Mucosa of stomach (tissue), 1 donor: ENCODE measurements around the gene TJP3.

Experiments used
- H3K27me3 ChIP-seq: one replicate; pipeline ENCODE4 v1.7.0; 2013; ENCODE audit warnings: mild to moderate bottlenecking, low read length; ENCODE audit not compliant: control insufficient read depth, insufficient read depth
- H3K36me3 ChIP-seq: one replicate; pipeline ENCODE4 v1.7.0; 2013; ENCODE audit warnings: low read length; ENCODE audit not compliant: control insufficient read depth, insufficient read depth
- H3K4me1 ChIP-seq: one replicate; pipeline ENCODE4 v1.7.0; 2013; ENCODE audit warnings: mild to moderate bottlenecking, low read length; ENCODE audit not compliant: control insufficient read depth, insufficient read depth
- H3K4me3 ChIP-seq: one replicate; pipeline ENCODE4 v1.7.0; 2013; ENCODE audit warnings: low read length
- H3K9ac ChIP-seq: one replicate; pipeline ENCODE4 v1.7.0; 2013; ENCODE audit warnings: mild to moderate bottlenecking, low read length, moderate library complexity
- H3K9me3 ChIP-seq: one replicate; pipeline ENCODE4 v1.7.0; 2013; ENCODE audit warnings: mild to moderate bottlenecking, low read length, moderate library complexity; ENCODE audit not compliant: control insufficient read depth
- donor health status: Pancreatic carcinoma.

Gene TJP3

GRCh38 chr19:3696660-3696995, 11.6 kb upstream of the TJP3 start:
- H3K27me3 ChIP-seq = no peaks in the 10 kb centered on the region
- no peaks in the 10 kb centered on the region for H3K9me3 ChIP-seq
- H3K9ac ChIP-seq = no peak overlapping the region
- H3K4me3 ChIP-seq = no peak overlapping the region
- no peaks in the 10 kb centered on the region for H3K36me3 ChIP-seq
- H3K4me1 ChIP-seq = peaks cover 4% of the 10 kb centered on the region

GRCh38 chr19:3697094-3697493, 11.1 kb upstream of the TJP3 start:
- Histone ChIP-seq H3K9ac (no peak overlapping the region), H3K4me3 (no peak overlapping the region)

GRCh38 chr19:3697671-3698385, 10.4 kb upstream of the TJP3 start:
- Histone ChIP-seq H3K9ac (no peak overlapping the region), H3K27me3 (no peaks in the 10 kb centered on the region), H3K9me3 (no peaks in the 10 kb centered on the region), H3K36me3 (no peaks in the 10 kb centered on the region), H3K4me3 (no peak overlapping the region), H3K4me1 (peaks cover 4% of the 10 kb centered on the region)

More at GRCh38 chr19:3697094-3697493, 11.1 kb upstream of the TJP3 start:
- no peaks in the 10 kb centered on the region for H3K36me3 ChIP-seq
- no peaks in the 10 kb centered on the region for H3K27me3 ChIP-seq
- peaks cover 4% of the 10 kb centered on the region for H3K4me1 ChIP-seq
- H3K9me3 ChIP-seq = no peaks in the 10 kb centered on the region

- Histone ChIP-seq H3K27me3 (no peaks in the 10 kb centered on the region), H3K9ac (peak overlapping the region; percentile 15), H3K36me3 (no peaks in the 10 kb centered on the region), H3K9me3 (no peaks in the 10 kb centered on the region), H3K4me1 (peaks cover 4% of the 10 kb centered on the region), H3K4me3 (no peak overlapping the region)
These were observed 9.7 kb upstream of the TJP3 start for GRCh38 chr19:3698386-3698950.

- Histone ChIP-seq H3K9me3 (no peaks in the 10 kb centered on the region), H3K4me1 (peaks cover 4% of the 10 kb centered on the region), H3K9ac (peak overlapping the region; percentile 73), H3K36me3 (no peaks in the 10 kb centered on the region), H3K4me3 (peak overlapping the region; percentile 50), H3K27me3 (no peaks in the 10 kb centered on the region)
These were observed 9.0 kb upstream of the TJP3 start for GRCh38 chr19:3698974-3699740.

- Histone ChIP-seq H3K36me3 (no peaks in the 10 kb centered on the region), H3K27me3 (no peaks in the 10 kb centered on the region), H3K4me1 (peaks cover 4% of the 10 kb centered on the region)
These were observed 8.4 kb upstream of the TJP3 start for GRCh38 chr19:3699741-3700241.

GRCh38 chr19:3700242-3701032, 7.7 kb upstream of the TJP3 start, which contains the start of gene PIP5K1C:
Gene PIP5K1C (minus strand): TSS chr19:3700468. CDS start chr19:3700390, 78 bp downstream.
- Histone ChIP-seq H3K9me3 (no peaks in the 10 kb centered on the region), H3K4me3 (peak within 1 kb of the TSS; percentile 50), H3K4me1 (peaks cover 4% of the 10 kb centered on the region), H3K9ac (peak within 1 kb of the TSS; percentile 73), H3K27me3 (no peaks in the 10 kb centered on the region), H3K36me3 (no peaks in the 10 kb centered on the region)

More at GRCh38 chr19:3699741-3700241, 8.4 kb upstream of the TJP3 start:
- no peaks in the 10 kb centered on the region for H3K9me3 ChIP-seq
- peak overlapping the region; percentile 50 for H3K4me3 ChIP-seq
- H3K9ac ChIP-seq = peak overlapping the region; percentile 73

GRCh38 chr19:3701200-3701599, 7.0 kb upstream of the TJP3 start:
- H3K4me1 ChIP-seq = peaks cover 11% of the 10 kb centered on the region
- H3K4me3 ChIP-seq = no peak overlapping the region
- no peaks in the 10 kb centered on the region for H3K36me3 ChIP-seq
- no peaks in the 10 kb centered on the region for H3K27me3 ChIP-seq
- H3K9ac ChIP-seq = no peak overlapping the region
- H3K9me3 ChIP-seq = no peaks in the 10 kb centered on the region

GRCh38 chr19:3707868-3708206, 347 bp upstream of the TJP3 start:
- Histone ChIP-seq H3K9me3 (no peaks in the 10 kb centered on the region), H3K9ac (peak overlapping the region; percentile 82), H3K27me3 (no peaks in the 10 kb centered on the region), H3K4me3 (peak overlapping the region; percentile 53), H3K36me3 (no peaks in the 10 kb centered on the region), H3K4me1 (peaks cover 30% of the 10 kb centered on the region)

GRCh38 chr19:3710265-3710812, 2.2 kb downstream of the TJP3 start:
- Histone ChIP-seq H3K27me3 (no peaks in the 10 kb centered on the region), H3K4me3 (peak overlapping the region; percentile 33), H3K36me3 (no peaks in the 10 kb centered on the region), H3K9ac (peak overlapping the region; percentile 34), H3K4me1 (peaks cover 41% of the 10 kb centered on the region), H3K9me3 (no peaks in the 10 kb centered on the region)
